HG03280 (cell line): ENCODE data around the gene GDPD5.
A peak's percentile ranks its signal among the peaks of the same experiment; 100 is the strongest.

Experiments used
- ATAC-seq: cut with Tn5 transposase; IDR thresholded peaks from one replicate; pipeline ENCODE4 v1.9.1; 2021; ENCODE audit warnings: mild to moderate bottlenecking, moderate library complexity; ENCODE audit not compliant: unreplicated experiment

Gene GDPD5, protein sequence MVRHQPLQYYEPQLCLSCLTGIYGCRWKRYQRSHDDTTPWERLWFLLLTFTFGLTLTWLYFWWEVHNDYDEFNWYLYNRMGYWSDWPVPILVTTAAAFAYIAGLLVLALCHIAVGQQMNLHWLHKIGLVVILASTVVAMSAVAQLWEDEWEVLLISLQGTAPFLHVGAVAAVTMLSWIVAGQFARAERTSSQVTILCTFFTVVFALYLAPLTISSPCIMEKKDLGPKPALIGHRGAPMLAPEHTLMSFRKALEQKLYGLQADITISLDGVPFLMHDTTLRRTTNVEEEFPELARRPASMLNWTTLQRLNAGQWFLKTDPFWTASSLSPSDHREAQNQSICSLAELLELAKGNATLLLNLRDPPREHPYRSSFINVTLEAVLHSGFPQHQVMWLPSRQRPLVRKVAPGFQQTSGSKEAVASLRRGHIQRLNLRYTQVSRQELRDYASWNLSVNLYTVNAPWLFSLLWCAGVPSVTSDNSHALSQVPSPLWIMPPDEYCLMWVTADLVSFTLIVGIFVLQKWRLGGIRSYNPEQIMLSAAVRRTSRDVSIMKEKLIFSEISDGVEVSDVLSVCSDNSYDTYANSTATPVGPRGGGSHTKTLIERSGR

DNA sequence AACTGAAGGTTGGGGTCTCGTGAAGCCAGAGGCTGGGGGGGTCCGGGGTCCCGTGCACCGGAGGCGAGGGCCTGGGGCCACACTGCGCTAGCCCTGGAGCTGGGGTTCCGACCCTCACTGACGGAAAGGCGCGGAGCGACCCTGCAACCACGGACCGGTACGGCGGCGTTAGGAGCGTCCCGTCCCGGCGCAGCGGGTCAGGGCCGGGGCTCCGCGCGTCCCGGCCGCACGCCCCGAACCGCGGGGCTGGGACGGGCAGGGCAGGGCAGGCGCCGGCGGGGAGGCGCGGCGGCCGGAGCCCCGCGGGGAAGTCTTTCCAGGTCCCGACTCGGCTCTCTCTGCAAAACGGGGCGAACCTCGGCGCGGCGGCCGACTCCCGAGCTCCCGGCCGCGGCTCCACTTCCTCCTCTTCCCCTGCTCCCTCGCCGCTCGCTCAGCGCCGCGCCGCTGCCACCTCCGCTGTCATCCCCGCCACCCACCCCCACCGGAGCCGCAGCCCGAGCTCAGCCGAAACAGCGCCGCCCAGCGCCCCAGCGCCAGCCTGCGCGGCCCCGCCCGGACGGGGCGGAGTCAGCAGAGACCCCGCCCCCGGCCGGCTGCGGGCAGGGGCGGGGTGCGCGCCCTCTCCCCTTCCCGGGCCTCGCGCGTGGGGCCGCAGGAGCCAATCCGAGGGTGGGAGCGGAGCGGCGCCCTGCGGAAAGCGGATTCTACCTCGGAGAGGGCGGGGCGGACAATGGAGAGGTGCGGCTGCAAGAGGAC, at the start of gene GDPD5:
Gene GDPD5, minus strand, starts transcription at position 509 of the 759 bp plus-strand sequence. CDS start 48,206 bp downstream, outside the sequence.
- peak; percentile 88 for ATAC-seq

DNA sequence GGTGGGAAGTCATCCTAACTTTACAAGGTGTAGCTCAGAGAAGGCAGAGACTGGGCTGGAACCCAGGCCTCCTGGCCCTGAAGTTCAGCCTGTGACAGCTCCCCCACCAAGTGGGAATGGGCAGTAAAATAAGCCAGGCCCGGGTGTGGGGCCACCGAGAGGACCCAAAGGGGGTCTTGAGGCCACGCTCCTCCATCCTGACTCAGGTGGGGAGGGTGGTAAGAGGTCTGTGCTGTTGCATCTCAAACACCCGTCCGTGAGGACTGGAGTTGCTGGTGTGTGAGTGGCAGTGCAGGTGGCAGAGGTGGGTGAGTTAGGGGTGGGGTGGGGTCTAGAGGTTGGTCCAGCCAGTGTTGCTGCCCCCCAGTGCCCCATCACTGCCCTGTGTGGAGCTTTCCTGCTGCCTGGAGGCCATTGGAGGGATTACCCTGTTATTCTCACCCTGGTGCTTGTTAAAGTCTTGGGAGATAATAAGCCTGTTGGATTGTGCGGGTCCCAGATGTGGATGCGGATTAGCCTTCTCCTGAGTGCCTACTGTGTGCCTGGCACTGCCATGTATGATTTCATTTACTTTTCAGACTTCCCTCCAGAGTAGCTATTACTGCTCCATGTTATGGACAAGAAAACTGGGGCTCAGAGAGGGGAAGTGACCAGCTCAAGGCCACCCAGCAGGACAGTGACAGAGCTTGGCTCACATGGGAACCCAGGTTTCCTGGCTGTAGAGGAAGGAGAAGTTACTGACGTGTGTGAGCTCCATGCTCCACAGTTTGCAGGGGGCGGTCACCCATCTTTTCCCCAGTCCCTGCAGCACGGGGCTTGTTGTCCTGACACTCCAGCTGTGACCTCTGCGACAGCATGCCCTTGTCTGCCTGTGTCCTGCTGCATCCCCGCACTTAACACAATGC, 49.2 kb upstream of the GDPD5 start:
- no peak for ATAC-seq

DNA sequence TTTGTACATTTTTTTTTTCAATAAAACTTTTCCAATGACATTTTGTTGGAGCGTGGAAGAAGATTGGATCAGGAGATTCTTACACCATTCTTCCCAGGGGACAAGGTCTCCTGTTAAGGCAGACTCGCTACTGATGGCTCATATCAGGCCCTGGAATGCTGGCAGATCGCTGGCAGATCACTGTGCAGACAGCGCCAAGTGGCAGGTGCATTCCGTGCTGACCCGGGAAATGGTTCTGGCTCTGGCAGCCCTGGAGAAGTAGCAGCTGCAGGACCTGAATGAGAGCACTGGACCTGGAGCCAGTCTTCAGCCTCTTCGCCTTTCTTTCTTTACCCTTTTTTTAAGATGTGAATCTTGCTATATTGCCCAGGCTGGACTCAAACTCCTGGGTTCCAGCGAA, 47.0 kb upstream of the GDPD5 start:
- no peak for ATAC-seq

DNA sequence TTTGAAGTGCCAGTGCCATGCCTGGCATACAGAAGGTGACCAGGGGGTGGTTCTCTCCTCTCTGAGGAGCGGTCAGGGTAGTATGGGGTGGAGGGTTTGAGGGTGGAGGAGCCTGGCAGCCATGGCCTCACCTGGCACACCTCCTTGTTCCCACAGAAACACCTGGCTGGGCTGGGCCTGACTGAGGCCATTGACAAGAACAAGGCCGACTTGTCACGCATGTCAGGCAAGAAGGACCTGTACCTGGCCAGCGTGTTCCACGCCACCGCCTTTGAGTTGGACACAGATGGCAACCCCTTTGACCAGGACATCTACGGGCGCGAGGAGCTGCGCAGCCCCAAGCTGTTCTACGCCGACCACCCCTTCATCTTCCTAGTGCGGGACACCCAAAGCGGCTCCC, 45.9 kb upstream of the GDPD5 start:
- no peak for ATAC-seq

DNA sequence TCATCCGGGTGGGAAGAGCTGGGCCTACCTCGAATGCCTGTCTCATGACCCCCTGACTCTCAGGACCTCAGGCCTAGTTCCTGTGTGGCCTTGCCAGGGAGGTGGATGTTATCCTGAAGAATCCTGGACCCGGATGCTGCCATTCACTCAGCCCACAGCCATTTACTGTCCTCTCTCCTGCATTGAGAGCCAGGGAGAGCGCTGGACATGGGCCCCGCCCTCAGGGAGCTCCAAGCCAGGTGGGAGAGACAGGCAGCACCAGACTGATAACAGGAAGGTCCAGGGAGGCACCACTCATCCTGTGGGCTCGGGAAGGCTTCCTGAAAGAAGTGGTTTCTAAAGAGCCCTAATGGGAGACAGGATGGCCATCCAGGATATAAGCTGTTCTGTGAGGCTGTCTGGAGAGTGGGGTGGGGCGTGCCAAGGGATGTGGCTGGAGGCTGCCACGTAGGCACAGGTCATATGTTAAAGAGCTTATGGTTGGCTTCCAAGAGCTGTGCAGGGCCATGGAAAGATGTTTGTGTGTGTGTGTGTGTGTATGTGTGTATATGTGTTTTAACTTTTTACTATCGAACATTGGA, 44.9 kb upstream of the GDPD5 start:
- no peak for ATAC-seq

DNA sequence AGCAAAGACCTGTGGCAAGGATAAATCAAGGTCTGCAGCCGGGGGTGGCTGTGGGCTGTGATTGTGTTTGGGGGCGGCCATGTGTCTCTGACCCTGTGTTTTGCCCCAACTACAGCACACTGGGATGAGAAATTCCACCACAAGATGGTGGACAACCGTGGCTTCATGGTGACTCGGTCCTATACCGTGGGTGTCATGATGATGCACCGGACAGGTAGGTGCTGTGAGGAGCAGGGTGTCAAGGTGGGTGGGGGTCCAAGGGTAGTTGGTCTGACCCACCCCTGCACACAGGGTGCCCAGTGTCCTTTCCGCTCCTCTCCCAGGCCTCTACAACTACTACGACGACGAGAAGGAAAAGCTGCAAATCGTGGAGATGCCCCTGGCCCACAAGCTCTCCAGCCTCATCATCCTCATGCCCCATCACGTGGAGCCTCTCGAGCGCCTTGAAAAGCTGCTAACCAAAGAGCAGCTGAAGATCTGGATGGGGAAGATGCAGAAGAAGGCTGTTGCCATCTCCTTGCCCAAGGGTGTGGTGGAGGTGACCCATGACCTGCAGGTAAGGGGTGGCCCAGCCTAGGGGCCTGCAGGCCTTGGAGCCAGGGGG, 43.0 kb upstream of the GDPD5 start:
- no peak for ATAC-seq

DNA sequence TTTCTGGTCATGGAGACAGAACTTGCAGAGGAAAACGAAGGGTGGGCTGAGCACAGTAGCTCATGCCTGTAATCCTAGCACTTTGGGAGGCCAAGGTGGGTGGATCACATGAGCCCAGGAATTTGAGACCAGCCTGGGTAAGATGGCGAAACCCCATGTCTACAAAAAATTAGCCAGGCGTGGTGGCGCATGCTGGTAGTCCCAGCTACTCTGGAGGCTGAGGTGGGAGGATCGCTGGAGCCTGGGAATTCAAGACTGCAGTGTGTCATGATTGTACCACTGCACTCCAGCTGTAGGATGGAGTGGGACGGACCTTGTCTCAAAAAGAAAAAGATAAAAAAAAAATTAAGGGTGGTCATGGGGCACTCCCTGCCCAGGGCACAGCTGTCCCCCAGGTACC, 42.2 kb upstream of the GDPD5 start:
- no peak for ATAC-seq

DNA sequence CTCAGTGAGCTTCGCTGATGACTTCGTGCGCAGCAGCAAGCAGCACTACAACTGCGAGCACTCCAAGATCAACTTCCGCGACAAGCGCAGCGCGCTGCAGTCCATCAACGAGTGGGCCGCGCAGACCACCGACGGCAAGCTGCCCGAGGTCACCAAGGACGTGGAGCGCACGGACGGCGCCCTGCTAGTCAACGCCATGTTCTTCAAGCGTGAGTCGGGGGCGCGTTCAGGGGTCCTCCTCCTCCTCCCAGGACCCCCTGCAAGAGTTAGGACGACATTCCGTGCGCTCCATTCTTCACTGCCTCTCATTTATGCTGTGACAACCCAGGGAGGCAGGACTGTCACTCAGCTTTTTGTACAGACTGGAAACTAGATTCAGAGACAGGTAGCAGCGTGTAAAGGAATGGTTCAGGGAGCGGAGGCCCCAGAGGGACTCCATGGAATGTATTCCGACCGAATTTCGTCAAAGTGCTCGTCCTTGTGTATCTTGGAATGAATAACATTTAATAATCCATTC, 41.1 kb upstream of the GDPD5 start:
- ATAC-seq = no peak

DNA sequence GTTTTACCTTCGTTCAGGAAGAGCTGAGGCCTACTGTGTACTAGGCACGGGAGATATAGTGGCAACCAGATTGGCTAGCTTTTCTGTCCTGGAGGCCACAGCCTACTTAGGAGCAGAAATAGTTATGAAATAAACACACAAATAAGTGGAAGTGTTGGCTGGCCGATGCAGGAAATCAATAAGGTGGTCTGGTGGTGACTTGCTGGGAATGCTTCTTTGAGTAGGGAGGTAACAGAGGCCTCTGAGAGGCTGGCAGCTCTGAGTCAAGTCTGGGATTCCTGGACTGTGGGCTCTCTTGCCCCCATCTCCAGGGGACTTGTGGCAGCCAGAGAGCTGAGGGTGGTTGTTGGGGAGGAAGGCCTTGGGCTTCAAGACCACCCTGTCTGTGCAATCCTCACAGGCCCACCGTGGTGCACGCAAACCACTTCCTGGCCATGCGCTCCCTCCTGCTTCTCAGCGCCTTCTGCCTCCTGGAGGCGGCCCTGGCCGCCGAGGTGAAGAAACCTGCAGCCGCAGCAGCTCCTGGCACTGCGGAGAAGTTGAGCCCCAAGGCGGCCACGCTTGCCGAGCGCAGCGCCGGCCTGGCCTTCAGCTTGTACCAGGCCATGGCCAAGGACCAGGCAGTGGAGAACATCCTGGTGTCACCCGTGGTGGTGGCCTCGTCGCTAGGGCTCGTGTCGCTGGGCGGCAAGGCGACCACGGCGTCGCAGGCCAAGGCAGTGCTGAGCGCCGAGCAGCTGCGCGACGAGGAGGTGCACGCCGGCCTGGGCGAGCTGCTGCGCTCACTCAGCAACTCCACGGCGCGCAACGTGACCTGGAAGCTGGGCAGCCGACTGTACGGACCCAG, 40.4 kb upstream of the GDPD5 start:
- no peak for ATAC-seq

DNA sequence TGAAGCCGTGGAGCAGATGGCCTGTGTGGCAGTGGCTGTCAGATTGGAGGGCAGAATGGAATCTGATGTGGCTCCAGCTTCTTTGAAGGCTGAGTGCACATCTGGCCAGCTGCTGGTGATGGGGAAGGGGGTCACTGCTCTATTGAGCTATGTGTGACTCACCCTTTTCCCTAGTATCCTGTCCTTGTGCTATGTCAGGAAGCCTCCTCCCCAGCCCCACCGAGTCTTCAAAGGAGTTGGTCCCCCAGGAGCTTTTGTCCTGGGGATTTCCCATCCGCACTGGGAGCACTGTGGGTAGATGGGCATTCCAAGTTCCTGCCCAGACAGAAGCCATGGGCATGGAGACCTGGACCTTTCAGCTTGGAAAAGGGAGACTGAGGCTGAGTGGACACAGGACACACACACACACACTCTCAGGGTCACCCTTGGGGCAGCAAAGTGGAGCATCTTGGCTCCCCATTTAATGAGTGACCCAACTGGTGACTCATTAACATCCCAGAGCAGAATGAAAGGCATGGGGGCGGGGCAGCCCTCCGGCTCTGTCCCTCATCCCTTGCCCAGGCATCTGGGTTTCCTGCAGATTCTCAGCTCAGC, 39.6 kb upstream of the GDPD5 start:
- no peak for ATAC-seq

DNA sequence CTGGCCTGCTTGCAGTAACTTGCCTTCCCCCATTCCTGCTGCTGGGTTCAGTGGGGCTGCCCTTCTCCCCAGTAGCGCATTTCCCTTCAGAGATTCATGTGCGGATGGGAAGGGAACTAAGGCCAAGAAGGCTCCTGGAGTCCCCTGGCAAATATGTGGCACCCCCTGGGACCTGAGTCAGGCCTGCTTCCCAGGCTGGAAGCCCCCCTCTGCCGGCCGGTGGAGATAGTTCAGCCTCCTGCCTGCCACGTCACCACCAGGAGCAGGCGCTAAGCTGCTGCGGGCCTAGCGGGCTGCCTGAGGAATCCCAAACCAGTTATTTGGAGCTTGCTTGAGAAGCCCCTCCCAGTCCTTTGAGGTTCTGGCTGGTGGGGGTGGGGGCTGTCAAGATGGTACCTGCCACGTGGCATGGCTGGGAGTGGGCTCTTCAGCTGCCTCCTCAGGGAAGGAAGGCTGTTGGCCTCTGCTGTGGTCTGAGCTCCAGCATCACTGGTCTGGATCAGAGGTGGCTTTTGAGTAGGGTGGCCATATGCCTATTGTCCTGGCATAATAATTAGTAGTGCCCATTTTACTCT, 38.3 kb upstream of the GDPD5 start:
- no peak for ATAC-seq

DNA sequence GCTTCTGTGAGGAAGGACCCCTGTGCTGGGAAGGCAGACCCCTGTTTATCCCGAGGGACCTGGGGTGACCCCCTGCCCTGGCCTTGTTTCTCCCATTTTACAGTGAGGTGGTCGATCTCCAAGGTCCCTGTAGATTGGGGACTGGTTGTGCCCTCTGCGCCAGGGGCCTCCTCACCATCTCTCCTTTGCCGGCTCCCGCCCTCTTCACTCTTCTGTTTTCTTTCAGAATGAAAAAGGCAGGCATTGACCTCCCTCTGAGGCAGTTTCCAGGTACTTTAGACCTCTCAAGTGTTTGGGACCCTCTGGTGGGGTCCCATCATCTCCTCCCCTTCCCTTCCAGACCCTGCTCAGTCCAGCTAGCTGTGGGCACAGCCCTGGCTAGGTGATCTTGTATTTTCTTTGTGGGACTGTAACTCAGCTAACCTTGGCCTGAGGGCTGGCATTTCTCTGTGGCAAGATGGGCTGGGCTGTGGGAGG, 37.8 kb upstream of the GDPD5 start:
- no peak for ATAC-seq

DNA sequence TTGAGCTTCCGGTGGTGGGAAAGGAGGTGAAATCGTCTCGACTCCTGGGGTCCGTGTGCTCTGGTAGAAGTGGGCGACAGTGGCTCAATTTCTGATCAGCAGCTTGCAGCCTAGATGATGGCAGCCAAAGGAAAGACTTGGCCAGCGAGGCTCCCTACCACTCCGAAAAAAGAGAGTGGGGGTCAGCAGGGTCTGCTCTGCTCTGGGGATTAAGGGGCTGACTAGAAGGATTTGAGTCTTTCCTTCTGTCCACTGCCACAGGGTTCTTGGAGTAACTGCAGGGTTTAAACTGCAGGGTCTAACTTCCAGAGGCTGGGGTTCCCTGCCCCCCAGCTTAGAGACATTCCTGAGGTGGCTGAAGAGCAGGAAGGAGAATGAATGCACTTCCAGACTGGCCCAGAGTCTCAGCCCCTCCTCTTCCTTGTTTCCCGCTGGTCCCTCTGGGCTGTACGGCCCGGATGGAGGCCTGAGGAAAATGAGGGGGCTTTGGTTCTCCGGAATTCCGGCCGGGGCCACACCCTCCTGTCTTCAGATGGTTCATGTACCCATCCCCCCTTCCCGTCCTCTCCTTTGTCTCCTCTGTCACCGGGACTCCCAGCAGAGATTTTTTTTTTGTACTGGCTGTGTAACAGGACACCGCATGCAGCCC, 37.2 kb upstream of the GDPD5 start:
- ATAC-seq = no peak

DNA sequence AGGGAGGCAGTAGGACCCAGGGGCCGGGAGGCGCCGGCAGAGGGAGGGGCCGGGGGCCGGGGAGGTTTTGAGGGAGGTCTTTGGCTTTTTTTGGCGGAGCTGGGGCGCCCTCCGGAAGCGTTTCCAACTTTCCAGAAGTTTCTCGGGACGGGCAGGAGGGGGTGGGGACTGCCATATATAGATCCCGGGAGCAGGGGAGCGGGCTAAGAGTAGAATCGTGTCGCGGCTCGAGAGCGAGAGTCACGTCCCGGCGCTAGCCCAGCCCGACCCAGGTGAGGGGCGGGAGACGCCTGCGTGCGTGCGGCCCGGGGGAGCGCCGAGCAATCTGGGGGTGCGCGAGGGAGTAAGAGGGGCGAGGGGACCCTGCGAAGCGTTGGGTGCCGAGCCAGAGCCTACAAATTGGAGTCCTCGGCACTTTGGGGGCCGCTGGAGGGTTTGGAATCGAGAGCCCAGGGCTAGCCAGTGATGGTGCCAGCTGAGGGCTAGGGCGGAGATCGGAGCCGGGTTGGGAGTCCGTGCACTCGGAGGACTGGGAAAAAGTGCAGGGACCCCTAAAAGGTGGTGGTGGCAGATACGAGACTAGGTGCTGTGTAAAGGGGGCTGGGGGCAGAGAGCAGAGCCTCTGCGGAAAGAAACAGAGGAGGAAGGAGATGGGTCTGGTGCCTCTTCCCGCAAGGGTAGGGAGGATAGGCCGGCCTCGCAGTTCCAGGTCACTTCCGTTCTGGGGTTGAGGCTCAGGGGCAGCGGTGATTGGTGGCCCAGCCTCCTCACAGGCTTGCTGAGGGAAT, 36.5 kb upstream of the GDPD5 start, which contains the start of gene SERPINH1:
Gene SERPINH1, plus strand, starts transcription at position 206 of the 788 bp plus-strand sequence. CDS start 4,097 bp downstream, outside the sequence.
- ATAC-seq = peak; percentile 56

DNA sequence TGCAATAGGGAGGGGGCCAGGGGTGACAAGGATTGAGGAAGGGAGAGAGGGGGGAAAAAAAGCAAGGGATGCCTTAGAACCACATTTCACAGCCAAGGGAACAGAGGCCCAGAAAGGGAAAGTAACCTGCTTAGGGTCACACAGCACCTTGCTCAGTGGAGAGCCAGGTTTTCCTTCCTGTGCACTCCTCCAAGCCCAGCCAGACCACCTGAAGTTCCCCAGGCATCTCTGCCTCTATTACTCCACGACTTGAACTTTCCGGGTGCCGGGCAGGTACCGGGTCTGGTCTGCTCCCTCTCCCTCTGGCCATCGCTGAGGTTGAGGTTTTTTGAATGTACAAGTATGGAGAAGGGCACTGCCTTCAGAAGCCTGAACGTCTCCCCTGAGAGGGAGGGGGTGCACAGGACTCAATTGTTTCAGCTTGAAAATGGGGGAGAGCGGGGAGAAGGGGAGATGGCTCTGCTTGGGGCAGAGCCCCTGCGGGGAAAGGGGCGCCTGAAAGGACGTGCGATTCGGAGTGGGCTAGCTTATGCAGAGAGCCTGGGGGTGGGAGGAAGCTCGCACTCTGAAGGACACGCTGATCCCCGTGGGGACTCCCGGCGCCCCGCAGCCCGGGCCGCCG, 35.8 kb upstream of the GDPD5 start:
- ATAC-seq = peak; percentile 12

DNA sequence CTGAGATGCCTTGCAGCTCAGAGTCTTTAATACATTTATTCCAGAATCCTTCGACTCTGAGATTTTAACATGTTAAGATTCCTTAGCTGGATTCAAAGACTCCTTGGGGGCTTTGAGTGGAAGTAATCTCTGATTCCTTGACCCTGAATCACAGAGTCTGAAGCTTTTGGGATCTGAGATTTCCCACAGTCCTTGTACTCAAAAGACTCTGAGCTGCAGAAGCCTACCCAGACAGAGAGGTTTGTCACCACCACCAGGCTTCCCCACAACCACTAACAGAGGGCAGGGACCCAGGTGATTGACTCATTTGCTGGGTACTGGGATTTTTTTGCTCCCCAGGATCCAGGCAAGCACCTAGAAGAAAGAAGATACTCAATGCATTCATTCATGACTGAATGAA, 34.9 kb upstream of the GDPD5 start:
- ATAC-seq = no peak
